Loucy (cell line): ENCODE measurements around the gene ATG7.

Experiments
- EZH2phosphoT487 ChIP-seq: fragments of 200-600 bp; IDR thresholded peaks from 2 replicates; pipeline ENCODE4 v1.6.1; 2018; ENCODE audit warnings: antibody characterized with exemption, mild to moderate bottlenecking, moderate library complexity, borderline replicate concordance
- TF ChIP-seq, protein P1 (sequence below): fragments of 200-600 bp; sonication (generic); conservative IDR thresholded peaks from 2 replicates; pipeline ENCODE4 v1.5.1; 2014; ENCODE audit warnings: mild to moderate bottlenecking, antibody characterized with exemption, low read length

DNA sequence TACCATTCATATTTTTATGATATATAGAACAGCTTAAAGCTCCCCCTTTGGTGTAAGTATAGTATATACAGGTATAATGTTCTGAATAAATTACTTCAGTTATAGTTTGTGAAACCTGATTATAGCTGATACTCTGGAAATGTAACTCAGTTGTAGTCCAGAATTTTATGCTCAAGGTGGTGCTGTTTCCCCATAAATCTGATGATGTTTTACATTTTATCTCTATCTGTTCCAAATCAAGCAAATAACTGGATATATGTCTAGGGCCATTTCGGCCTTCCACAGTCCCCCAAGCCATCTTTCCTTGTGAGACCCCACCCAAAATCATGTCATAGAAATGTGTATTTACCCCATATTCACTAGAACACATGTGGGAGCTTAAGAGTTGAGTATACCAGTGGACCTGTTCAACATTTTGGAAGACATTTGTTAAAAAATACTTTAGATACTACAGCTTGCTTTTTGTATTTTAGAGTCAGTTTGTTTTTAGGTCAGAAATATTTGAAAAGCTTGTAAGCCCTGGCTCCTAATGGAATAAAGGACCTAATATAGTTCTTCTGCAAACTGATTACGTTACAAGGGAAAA is 107.1 kb downstream of the ATG7 start:
- TF ChIP-seq, protein P1, sequence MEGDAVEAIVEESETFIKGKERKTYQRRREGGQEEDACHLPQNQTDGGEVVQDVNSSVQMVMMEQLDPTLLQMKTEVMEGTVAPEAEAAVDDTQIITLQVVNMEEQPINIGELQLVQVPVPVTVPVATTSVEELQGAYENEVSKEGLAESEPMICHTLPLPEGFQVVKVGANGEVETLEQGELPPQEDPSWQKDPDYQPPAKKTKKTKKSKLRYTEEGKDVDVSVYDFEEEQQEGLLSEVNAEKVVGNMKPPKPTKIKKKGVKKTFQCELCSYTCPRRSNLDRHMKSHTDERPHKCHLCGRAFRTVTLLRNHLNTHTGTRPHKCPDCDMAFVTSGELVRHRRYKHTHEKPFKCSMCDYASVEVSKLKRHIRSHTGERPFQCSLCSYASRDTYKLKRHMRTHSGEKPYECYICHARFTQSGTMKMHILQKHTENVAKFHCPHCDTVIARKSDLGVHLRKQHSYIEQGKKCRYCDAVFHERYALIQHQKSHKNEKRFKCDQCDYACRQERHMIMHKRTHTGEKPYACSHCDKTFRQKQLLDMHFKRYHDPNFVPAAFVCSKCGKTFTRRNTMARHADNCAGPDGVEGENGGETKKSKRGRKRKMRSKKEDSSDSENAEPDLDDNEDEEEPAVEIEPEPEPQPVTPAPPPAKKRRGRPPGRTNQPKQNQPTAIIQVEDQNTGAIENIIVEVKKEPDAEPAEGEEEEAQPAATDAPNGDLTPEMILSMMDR, result peak; percentile 71
- no peak for TF ChIP-seq EZH2phosphoT487
